Measurements from ENCODE around the gene PCDH19.

Gene PCDH19

DNA sequence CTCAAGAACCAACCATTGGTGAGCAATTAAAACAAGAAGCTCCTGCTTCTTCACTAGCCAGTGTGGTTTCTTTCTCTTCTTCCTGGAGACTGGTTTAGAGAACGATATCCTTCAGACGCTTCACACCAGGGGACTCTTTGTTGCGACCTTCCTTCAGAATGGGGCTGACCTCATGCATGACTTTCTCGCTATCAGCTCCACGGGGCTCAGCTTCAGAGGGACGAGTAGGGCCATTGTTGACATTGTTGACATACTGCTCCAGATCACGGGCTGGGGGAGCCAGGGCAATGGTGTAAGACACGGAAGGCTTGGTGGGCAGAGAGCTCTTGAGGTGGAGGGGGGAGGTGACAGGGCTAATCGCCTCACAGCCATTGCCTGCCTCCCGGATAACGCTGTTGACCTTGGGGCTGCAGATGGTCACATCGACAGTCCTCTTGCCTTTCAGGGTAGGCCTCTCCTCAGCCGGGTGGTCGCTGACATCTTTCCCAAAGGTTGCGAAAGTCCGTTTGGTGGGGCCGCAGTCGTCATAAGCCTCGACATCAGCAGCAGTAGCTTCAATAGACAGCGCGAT is 113.8 kb downstream of the PCDH19 start:
- no peak for DNase-seq

DNA sequence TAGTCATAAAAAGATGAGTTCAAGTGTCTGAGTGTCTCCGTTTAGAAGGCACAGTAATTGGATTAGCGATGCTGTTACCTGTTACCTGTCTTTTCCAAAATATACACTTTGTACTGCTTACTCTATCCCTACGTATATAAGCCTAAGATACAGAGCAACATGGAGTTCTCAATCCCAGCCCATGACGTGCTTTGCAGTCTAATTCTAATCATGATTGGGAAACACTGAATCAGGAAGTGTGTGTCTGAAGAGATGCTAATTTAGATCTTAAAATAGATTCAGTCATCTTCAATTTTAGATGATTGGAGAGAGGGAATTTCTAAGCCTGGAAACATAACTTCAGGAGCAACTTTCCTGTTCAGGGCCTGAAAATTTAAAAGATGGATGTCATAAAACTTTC is 115.1 kb downstream of the PCDH19 start:
- no peak for DNase-seq

DNA sequence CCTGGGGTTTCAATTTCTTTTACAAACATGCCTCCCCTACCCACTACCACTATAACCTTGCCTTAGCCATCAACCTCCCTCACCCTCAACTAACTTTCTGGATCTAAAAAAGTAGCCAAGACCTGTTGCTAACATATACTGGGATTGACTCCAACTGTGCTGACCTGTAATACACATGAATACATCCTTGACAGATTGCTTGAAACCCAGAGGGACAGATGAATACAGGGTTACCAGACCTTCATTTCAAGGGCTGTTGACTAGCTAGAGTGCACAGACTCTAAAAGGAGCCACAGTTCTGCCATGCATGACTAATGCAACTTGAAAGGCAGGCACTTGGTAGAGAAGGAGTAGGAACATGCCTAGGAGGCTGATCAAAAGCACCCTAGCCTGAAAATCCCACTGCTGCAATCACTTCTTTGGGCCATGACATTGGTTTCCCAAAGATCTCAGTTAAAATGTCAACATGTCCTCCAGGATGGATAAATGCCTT is 121.0 kb downstream of the PCDH19 start:
- DNase-seq, result no peak

DNA sequence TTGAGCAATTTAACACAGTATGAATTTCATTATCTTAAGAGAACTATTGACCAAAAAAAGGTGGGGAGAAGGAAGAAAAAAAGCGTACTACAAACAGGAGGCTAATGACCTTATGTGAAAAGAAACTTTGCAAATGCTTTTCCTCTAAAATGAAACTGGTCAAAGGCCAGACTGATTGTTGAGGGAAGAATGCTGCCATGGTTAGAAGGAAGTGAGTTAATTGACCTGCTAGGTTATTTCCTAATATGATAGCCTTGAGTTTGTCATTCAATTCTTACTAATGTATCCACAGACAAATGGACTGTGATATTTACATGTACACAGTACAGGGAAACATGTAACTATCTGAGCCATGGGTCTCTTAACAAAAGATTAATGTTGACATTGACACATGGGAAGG is 132.8 kb downstream of the PCDH19 start:
- DNase-seq, result no peak

DNA sequence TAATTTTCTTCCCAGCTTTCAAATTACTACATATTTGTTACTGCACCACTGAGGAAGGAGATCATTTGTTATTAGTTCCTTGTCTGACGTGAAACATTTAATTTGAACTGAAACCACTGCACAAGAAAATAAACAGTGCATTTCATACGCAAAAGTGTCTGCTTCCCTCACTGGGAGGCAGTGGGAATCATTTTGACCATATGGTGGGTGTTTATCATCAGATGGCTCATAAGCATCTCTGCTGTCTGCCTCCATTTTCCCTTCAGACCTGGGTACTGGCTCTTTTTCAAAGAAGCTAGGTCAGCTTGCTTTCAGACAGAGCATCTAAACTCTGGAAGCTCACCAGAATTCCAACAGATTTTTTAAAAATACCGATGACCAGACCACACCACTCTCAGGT is 135.2 kb downstream of the PCDH19 start:
- no peak for DNase-seq

DNA sequence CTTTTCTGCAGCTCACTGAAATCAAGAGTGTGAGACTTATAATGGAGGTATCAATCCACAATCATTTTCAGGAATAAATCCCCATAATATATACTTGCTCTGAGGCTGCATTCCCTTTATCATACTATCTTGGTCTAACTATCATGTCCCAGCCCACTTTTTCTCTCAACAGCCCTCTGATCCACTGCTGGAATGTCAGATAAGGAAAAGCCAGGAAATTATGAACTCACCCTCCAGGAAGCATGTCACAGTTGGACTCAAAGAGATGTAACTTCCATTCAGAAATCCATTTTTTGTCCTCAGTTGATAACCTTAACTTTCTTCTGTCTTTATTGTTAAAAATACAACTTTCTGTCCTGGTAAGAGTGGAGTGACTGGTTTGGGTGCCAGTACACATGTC is 144.9 kb downstream of the PCDH19 start:
- no peak for DNase-seq

DNA sequence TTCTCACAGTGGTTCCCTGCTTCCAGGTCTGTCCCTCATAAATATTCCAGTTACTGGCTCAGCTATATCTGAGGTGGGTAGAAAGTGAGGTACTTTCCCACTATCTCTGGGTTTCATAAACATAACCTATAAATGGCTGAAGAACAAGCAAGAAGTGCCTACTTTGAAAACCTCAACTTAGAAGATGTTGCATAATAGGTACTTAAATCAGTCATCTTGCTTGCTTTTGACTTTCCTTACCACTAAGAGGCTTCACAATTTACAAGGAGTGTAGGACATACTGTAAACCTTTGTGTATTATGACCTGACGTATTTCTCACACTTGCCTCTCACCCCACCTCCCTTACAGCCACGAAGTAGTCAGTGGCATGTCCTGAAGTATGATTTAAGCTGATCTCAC is 145.9 kb downstream of the PCDH19 start:
- no peak for DNase-seq

DNA sequence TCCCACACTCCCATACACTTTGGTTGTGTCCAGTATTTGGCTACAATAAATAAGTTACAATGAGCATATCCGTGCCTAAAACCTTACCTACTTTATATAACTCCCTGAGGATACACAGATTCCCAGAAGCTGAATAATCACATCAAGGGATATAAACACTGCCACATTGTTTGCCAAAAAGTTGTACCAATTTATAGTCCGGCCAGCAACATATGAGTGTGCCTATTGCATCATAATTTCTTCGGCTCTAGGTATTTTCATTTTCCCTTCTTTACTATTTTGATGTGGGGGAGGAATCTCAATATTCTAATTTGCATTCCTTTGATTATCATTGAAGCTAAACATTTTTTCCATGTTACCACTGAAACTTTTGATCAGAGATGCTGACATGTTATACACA is 146.4 kb downstream of the PCDH19 start:
- no peak for DNase-seq

DNA sequence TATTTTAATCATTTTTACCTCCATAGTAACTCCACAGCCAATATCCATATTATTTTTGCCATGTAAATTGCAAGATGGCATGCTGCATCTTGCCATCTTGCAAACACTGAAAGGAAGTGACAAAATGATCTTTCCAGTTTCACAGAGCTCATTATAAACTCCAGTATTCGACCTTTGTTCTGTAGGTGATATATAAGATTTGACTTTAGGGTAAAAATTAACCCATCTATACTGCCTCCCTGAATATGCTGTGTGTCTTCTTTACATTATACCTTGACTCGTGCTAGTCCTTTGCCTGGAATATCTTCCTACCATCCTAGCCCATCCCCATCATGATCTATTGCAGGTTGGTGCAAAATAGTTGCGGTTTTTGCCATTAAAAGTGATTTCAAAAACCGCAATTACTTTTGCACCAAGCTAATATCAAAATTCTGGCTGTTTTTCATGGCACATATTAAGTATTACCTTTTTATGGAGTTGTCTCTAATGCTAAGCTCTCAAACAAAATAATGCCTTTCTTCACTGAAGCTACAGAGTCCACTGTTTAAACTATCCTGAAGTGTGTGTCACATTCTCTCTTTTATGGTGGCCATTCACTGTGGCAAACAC is 161.1 kb downstream of the PCDH19 start:
- no peak for DNase-seq

DNA sequence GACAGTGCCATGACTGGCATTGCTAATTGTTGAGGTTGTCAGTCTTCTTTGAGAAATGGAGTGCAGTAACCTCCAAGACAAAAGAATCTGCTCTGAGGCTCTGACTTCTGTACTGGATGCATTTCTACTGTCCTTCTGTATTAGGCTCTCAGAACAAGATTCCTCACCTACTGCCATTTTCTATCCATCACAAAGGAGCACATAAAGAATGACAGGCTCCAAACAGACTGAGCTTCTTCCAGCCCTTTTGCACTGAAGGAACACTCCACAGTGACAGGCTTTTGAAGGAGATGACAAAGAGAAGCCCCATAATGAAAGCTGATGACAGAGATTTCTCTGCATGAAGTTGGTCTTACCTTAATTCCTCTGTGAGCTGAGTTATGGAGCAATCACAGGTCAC is 162.2 kb downstream of the PCDH19 start:
- DNase-seq, result no peak

DNA sequence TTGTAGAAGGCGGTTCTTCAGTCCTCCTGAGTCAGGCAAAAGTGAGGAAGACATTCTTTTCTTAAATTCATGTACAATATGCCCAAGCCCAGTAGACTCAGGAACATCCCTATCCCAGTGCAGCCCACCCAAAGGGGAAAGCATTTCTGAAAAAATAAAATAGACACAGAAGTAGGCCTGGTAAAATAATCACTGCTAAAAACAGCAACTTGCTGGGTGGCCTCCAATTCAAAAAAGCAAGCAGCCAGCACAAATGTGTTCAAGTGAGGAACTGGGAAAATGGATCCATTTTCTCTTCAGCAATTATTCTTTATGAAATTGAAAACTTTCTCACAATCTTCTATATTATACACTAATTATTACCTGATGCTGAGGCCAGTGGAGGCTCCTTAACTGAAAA is 165.4 kb downstream of the PCDH19 start:
- DNase-seq, result no peak
